SH-SY5Y (cell line): ENCODE results near the gene LRRN2.

Experiments used
- GATA2 ChIP-seq: IDR thresholded peaks from 2 replicates; pipeline ENCODE4 v1.6.1; 2011; ENCODE audit warnings: mild to moderate bottlenecking, low read depth, low read length
- GATA3 ChIP-seq: IDR thresholded peaks from 2 replicates; pipeline ENCODE4 v1.6.1; 2011; ENCODE audit warnings: low read depth, mild to moderate bottlenecking, low read length, moderate library complexity

DNA sequence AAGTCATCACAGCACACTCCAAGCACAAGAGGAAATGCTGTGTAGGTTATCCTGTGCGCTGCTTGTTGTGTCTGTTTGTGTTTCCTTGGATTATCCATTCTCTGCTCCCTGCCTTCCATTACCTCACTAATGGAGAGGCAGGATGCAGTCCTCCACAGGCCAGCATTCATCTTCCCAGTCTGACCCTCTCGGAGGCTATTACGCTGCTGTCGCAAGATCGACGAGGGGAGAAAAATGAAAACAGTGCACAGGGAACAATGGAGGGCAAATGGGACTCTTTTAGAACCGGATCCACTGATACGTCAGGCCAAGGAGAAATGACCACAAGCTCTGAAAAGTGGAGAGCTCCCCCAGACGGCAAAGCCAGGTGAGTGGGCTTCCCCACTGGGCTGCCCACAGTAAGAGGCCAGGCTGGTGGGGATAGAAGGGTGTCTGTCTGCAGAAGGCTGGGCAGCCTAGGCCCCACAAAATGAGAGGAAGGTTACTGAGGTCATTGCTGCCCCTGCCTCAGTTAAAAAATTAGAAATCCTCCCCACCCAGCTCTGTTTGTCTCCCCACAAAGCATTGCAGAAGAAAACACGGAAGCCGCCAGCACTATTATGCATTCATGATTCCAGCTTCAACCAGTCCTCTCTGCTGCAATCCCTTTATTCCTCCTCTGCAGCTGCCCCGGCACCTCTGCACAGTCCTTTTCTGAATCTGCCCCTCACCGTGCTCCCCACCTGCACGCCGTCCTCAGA is 21.7 kb downstream of the LRRN2 start:
- TF ChIP-seq GATA3 (no peak), GATA2 (no peak)
